IPS-15b (cell line): Measurements from ENCODE around the gene TMEM247.

ENCODE experiments used
- H3K27me3 ChIP-seq: one replicate; pipeline ENCODE4 v1.6.1; 2013; ENCODE audit warnings: low read length; ENCODE audit not compliant: control insufficient read depth, insufficient read depth
- H3K36me3 ChIP-seq: one replicate; pipeline ENCODE4 v1.6.1; 2013; ENCODE audit warnings: low read length; ENCODE audit not compliant: control insufficient read depth, insufficient read depth
- H3K4me1 ChIP-seq: one replicate; pipeline ENCODE4 v1.6.1; 2013; ENCODE audit warnings: mild to moderate bottlenecking, low read length; ENCODE audit not compliant: control insufficient read depth, insufficient read depth
- H3K4me3 ChIP-seq: one replicate; pipeline ENCODE4 v1.5.1; 2013; ENCODE audit warnings: low read depth, low read length
- H3K9ac ChIP-seq: one replicate; pipeline ENCODE4 v1.6.1; 2013; ENCODE audit warnings: low read depth, mild to moderate bottlenecking, low read length
- H3K9me3 ChIP-seq: one replicate; pipeline ENCODE4 v1.6.1; 2013; ENCODE audit warnings: mild to moderate bottlenecking, low read length; ENCODE audit not compliant: control insufficient read depth, insufficient read depth

The TMEM247 gene

GRCh38 chr2:46479265-46479664 is at the start of gene TMEM247:
Gene TMEM247 (plus strand): TSS chr2:46479565.
- Histone ChIP-seq H3K4me1 (no peaks in the 10 kb centered on the region), H3K9ac (no peak within 1 kb of the TSS), H3K9me3 (no peaks in the 10 kb centered on the region), H3K4me3 (no peak within 1 kb of the TSS), H3K27me3 (no peaks in the 10 kb centered on the region), H3K36me3 (no peaks in the 10 kb centered on the region)

GRCh38 chr2:46430413-46430812 is 49.0 kb upstream of the TMEM247 start:
- no peaks in the 10 kb centered on the region for H3K27me3 ChIP-seq
- no peaks in the 10 kb centered on the region for H3K9me3 ChIP-seq
- no peak overlapping the region for H3K4me3 ChIP-seq
- H3K4me1 ChIP-seq, result no peaks in the 10 kb centered on the region
- H3K9ac ChIP-seq, result no peak overlapping the region
- H3K36me3 ChIP-seq, result no peaks in the 10 kb centered on the region

GRCh38 chr2:46430992-46431391 is 48.4 kb upstream of the TMEM247 start:
- Histone ChIP-seq H3K27me3 (no peaks in the 10 kb centered on the region), H3K9me3 (no peaks in the 10 kb centered on the region), H3K4me3 (no peak overlapping the region)

GRCh38 chr2:46431481-46432235 is 47.7 kb upstream of the TMEM247 start:
- no peaks in the 10 kb centered on the region for H3K9me3 ChIP-seq
- H3K4me1 ChIP-seq, result no peaks in the 10 kb centered on the region
- no peaks in the 10 kb centered on the region for H3K27me3 ChIP-seq
- H3K4me3 ChIP-seq, result no peak overlapping the region
- no peak overlapping the region for H3K9ac ChIP-seq
- no peaks in the 10 kb centered on the region for H3K36me3 ChIP-seq

More at GRCh38 chr2:46430992-46431391, 48.4 kb upstream of the TMEM247 start:
- Histone ChIP-seq H3K36me3 (no peaks in the 10 kb centered on the region), H3K9ac (no peak overlapping the region), H3K4me1 (no peaks in the 10 kb centered on the region)

GRCh38 chr2:46434851-46435273 is 44.5 kb upstream of the TMEM247 start:
- H3K4me3 ChIP-seq, result no peak overlapping the region

GRCh38 chr2:46435353-46435752 is 44.0 kb upstream of the TMEM247 start:
- Histone ChIP-seq H3K9ac (no peak overlapping the region), H3K27me3 (no peaks in the 10 kb centered on the region), H3K9me3 (no peaks in the 10 kb centered on the region), H3K36me3 (no peaks in the 10 kb centered on the region), H3K4me1 (no peaks in the 10 kb centered on the region), H3K4me3 (no peak overlapping the region)

More at GRCh38 chr2:46434851-46435273, 44.5 kb upstream of the TMEM247 start:
- Histone ChIP-seq H3K9ac (no peak overlapping the region), H3K4me1 (no peaks in the 10 kb centered on the region), H3K36me3 (no peaks in the 10 kb centered on the region), H3K27me3 (no peaks in the 10 kb centered on the region), H3K9me3 (no peaks in the 10 kb centered on the region)

GRCh38 chr2:46435796-46436360 is 43.5 kb upstream of the TMEM247 start:
- H3K36me3 ChIP-seq, result no peaks in the 10 kb centered on the region
- H3K4me1 ChIP-seq, result no peaks in the 10 kb centered on the region
- no peak overlapping the region for H3K9ac ChIP-seq

GRCh38 chr2:46436800-46437199 is 42.6 kb upstream of the TMEM247 start:
- Histone ChIP-seq H3K4me1 (no peaks in the 10 kb centered on the region), H3K36me3 (no peaks in the 10 kb centered on the region), H3K4me3 (no peak overlapping the region), H3K9me3 (no peaks in the 10 kb centered on the region), H3K27me3 (no peaks in the 10 kb centered on the region), H3K9ac (no peak overlapping the region)

More at GRCh38 chr2:46435796-46436360, 43.5 kb upstream of the TMEM247 start:
- Histone ChIP-seq H3K27me3 (no peaks in the 10 kb centered on the region), H3K4me3 (no peak overlapping the region), H3K9me3 (no peaks in the 10 kb centered on the region)

GRCh38 chr2:46438102-46438501 is 41.3 kb upstream of the TMEM247 start:
- Histone ChIP-seq H3K9ac (no peak overlapping the region), H3K4me3 (no peak overlapping the region), H3K4me1 (no peaks in the 10 kb centered on the region), H3K27me3 (no peaks in the 10 kb centered on the region), H3K36me3 (no peaks in the 10 kb centered on the region), H3K9me3 (no peaks in the 10 kb centered on the region)

- Histone ChIP-seq H3K27me3 (no peaks in the 10 kb centered on the region), H3K9me3 (no peaks in the 10 kb centered on the region), H3K9ac (no peak overlapping the region), H3K4me1 (no peaks in the 10 kb centered on the region), H3K36me3 (no peaks in the 10 kb centered on the region), H3K4me3 (no peak overlapping the region)
Observed at GRCh38 chr2:46438794-46439193, 40.6 kb upstream of the TMEM247 start.

GRCh38 chr2:46439582-46439981 is 39.8 kb upstream of the TMEM247 start:
- H3K9me3 ChIP-seq, result no peaks in the 10 kb centered on the region
- H3K27me3 ChIP-seq, result no peaks in the 10 kb centered on the region
- H3K36me3 ChIP-seq, result no peaks in the 10 kb centered on the region
- no peaks in the 10 kb centered on the region for H3K4me1 ChIP-seq
- H3K4me3 ChIP-seq, result no peak overlapping the region
- no peak overlapping the region for H3K9ac ChIP-seq
